ENCODE measurements around the gene TMCO2. TPM values are rescaled to one million over a fixed set of nuclear protein-coding genes. Genes with fewer than 3 reads are reported as not detected.

The TMCO2 gene
- total and polyA plus RNA-seq, 2 experiments from 2014 or later, result 0.69 TPM; not detected in 1

GRCh38 chr1:40258445-40258769 lies 10.7 kb downstream of the TMCO2 start:
- WGBS (ENCODE audit: low lambda C conversion rate, missing lambda C conversion rate), result 1% methylated on average over 10 of the region's 10 CpGs

DNA sequence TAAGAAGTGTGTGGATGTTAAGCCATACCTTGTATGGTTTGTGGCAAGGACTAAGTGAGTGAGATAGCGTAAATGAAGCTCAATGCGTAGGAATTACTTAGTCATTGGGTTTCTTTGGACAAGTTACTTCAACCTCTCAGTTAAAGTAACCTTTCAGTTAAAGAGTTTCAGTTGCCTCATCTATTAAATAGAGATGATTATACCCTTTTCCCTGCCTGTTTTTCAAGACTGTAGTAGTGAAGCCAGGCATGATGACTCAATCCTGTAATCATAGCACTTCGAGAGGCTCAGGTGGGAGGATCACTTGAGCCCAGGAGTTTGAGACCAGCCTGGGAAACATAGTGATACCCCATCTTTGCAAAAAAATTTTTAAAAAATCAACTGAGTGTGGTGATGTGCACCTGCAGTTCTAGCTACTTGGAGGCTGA lies 16.6 kb downstream of the TMCO2 start:
- no peaks in the 10 kb centered on the region for H3K4me1 ChIP-seq (ENCODE audit: insufficient read depth)
- no peaks in the 10 kb centered on the region for H3K27me3 ChIP-seq
- WGBS (ENCODE audit: low lambda C conversion rate, missing lambda C conversion rate), result 92% methylated on average over 3 of the region's 3 CpGs
- H3K9me2 ChIP-seq (replicated peaks; ENCODE audit: insufficient read depth), result no peaks in the 10 kb centered on the region
- H3K27ac ChIP-seq, result no peak overlapping the region
- no peak for TF ChIP-seq EZH2 (IDR thresholded peaks at IDR 0.05; ENCODE audit: borderline replicate concordance)
- no peak for TF ChIP-seq CTCF (IDR thresholded peaks at IDR 0.05; ENCODE audit: poor library complexity)
- no peak for TF ChIP-seq EZH2phosphoT487 (IDR thresholded peaks at IDR 0.05; ENCODE audit: low read depth, severe bottlenecking, unreplicated experiment)
- H4K20me1 ChIP-seq (ENCODE audit: insufficient read depth, poor library complexity, severe bottlenecking), result no peaks in the 10 kb centered on the region
- no peaks in the 10 kb centered on the region for H3K36me3 ChIP-seq (replicated peaks; ENCODE audit: insufficient read depth, low read depth)
- no peak overlapping the region for H2AFZ ChIP-seq
- H3K9me3 ChIP-seq (ENCODE audit: low read depth), result no peaks in the 10 kb centered on the region
- H3K4me3 ChIP-seq, result no peak overlapping the region
- H3K4me2 ChIP-seq, result no peak overlapping the region
- no peak for DNase-seq (ENCODE audit: low spot score)
- H3K79me2 ChIP-seq, result peaks cover 50% of the 10 kb centered on the region

More at GRCh38 chr1:40258445-40258769, 10.7 kb downstream of the TMCO2 start:
- DNase-seq (ENCODE audit: low spot score), result no peak
- H3K9me2 ChIP-seq (replicated peaks; ENCODE audit: insufficient read depth), result no peaks in the 10 kb centered on the region
- H3K4me1 ChIP-seq (ENCODE audit: insufficient read depth), result peaks cover 7% of the 10 kb centered on the region
- peak overlapping the region; percentile 89 for H3K4me2 ChIP-seq
- H3K27me3 ChIP-seq, result no peaks in the 10 kb centered on the region
- no peaks in the 10 kb centered on the region for H3K36me3 ChIP-seq (replicated peaks; ENCODE audit: insufficient read depth, low read depth)
- H3K9me3 ChIP-seq (ENCODE audit: low read depth), result no peaks in the 10 kb centered on the region
- H3K79me2 ChIP-seq, result peaks cover 65% of the 10 kb centered on the region
- peak overlapping the region; percentile 90 for H2AFZ ChIP-seq
- no peak for TF ChIP-seq EZH2 (IDR thresholded peaks at IDR 0.05; ENCODE audit: borderline replicate concordance)
- TF ChIP-seq EZH2phosphoT487 (IDR thresholded peaks at IDR 0.05; ENCODE audit: low read depth, severe bottlenecking, unreplicated experiment), result no peak
- no peak for TF ChIP-seq CTCF (IDR thresholded peaks at IDR 0.05; ENCODE audit: poor library complexity)
- no peaks in the 10 kb centered on the region for H4K20me1 ChIP-seq (ENCODE audit: insufficient read depth, poor library complexity, severe bottlenecking)
- peak overlapping the region; percentile 86 for H3K27ac ChIP-seq
- H3K4me3 ChIP-seq, result peak overlapping the region; percentile 59

DNA sequence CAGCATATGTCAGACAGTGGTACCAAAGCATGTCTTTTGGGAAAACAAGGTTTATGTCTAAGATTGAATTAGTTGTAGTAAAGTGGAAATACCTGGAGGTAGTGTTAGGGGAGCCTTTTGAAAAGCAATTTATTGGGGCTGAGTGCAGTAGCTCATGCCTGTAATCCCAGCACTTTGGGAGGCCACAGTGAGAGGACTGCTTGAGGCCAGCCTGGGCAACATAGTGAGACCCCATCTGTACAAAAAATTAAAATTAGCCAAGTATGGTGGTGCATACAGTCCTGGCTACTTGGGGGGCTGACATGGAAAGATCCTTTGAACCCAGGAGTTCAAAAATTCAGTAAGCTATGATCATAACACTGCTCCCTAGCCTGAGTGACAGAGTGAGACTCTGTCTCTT lies 17.6 kb downstream of the TMCO2 start:
- no peak overlapping the region for H3K4me2 ChIP-seq
- H3K79me2 ChIP-seq, result peaks cover 42% of the 10 kb centered on the region
- DNase-seq (ENCODE audit: low spot score), result no peak

More for the DNA sequence above, 17.6 kb downstream of the TMCO2 start:
- Histone ChIP-seq H4K20me1 (ENCODE audit: insufficient read depth, poor library complexity, severe bottlenecking) (no peaks in the 10 kb centered on the region), H3K27me3 (no peaks in the 10 kb centered on the region), H2AFZ (no peak overlapping the region), H3K9me2 (replicated peaks; ENCODE audit: insufficient read depth) (no peaks in the 10 kb centered on the region), H3K36me3 (replicated peaks; ENCODE audit: insufficient read depth, low read depth) (no peaks in the 10 kb centered on the region), H3K27ac (no peak overlapping the region), H3K4me1 (ENCODE audit: insufficient read depth) (no peaks in the 10 kb centered on the region), H3K9me3 (ENCODE audit: low read depth) (no peaks in the 10 kb centered on the region), H3K4me3 (no peak overlapping the region)
- TF ChIP-seq EZH2 (IDR thresholded peaks at IDR 0.05; ENCODE audit: borderline replicate concordance), result no peak
- TF ChIP-seq CTCF (IDR thresholded peaks at IDR 0.05; ENCODE audit: poor library complexity), result no peak
- no peak for TF ChIP-seq EZH2phosphoT487 (IDR thresholded peaks at IDR 0.05; ENCODE audit: low read depth, severe bottlenecking, unreplicated experiment)

Data from hepatocyte (in vitro differentiated cells).